ENCODE measurements around the gene INPP5E. TPM values are rescaled to one million over a fixed set of nuclear protein-coding genes. Genes with fewer than 3 reads are reported as not detected.

Gene INPP5E
- total RNA-seq, 1 donor, result 8.3 TPM

GRCh38 chr9:136424750-136425362 lies 14.8 kb downstream of the INPP5E start:
- Histone ChIP-seq H3K36me3 (ENCODE audit: insufficient read depth, low read length) (peaks cover 50% of the 10 kb centered on the region), H3K4me1 (ENCODE audit: insufficient read depth, low read length) (no peaks in the 10 kb centered on the region), H3K79me2 (ENCODE audit: insufficient read depth, low read length) (no peaks in the 10 kb centered on the region), H3K27me3 (ENCODE audit: insufficient read depth, low read length) (no peaks in the 10 kb centered on the region), H3K4me2 (ENCODE audit: insufficient read depth, low read length) (no peak overlapping the region), H3K27ac (ENCODE audit: low read depth, low read length) (no peak overlapping the region), H2AFZ (ENCODE audit: low read length) (no peak overlapping the region), H4K20me1 (ENCODE audit: insufficient read depth, low read length) (no peaks in the 10 kb centered on the region), H3K9me3 (ENCODE audit: low read depth, low read length) (no peaks in the 10 kb centered on the region), H3K4me3 (ENCODE audit: insufficient read depth, low read length) (no peak overlapping the region)
- no peak for DNase-seq (ENCODE audit: insufficient read length, low spot score, missing footprints)
- no peak for TF ChIP-seq CTCF (IDR thresholded peaks at IDR 0.05; ENCODE audit: extremely low read depth, low read depth, low read length)

- Histone ChIP-seq H3K79me2 (ENCODE audit: insufficient read depth, low read length) (no peaks in the 10 kb centered on the region), H3K4me2 (ENCODE audit: insufficient read depth, low read length) (no peak overlapping the region), H3K4me1 (ENCODE audit: insufficient read depth, low read length) (no peaks in the 10 kb centered on the region), H3K27ac (ENCODE audit: low read depth, low read length) (no peak overlapping the region), H3K27me3 (ENCODE audit: insufficient read depth, low read length) (no peaks in the 10 kb centered on the region), H3K9me3 (ENCODE audit: low read depth, low read length) (no peaks in the 10 kb centered on the region), H3K4me3 (ENCODE audit: insufficient read depth, low read length) (no peak overlapping the region), H3K36me3 (ENCODE audit: insufficient read depth, low read length) (peaks cover 56% of the 10 kb centered on the region), H4K20me1 (ENCODE audit: insufficient read depth, low read length) (no peaks in the 10 kb centered on the region), H2AFZ (ENCODE audit: low read length) (no peak overlapping the region)
- TF ChIP-seq CTCF (IDR thresholded peaks at IDR 0.05; ENCODE audit: extremely low read depth, low read depth, low read length), result no peak
- no peak for DNase-seq (ENCODE audit: insufficient read length, low spot score, missing footprints)
Observed at GRCh38 chr9:136423432-136424146, 16.1 kb downstream of the INPP5E start.

- TF ChIP-seq CTCF (IDR thresholded peaks at IDR 0.05; ENCODE audit: extremely low read depth, low read depth, low read length), result no peak
- peaks cover 61% of the 10 kb centered on the region for H3K36me3 ChIP-seq (ENCODE audit: insufficient read depth, low read length)
- no peaks in the 10 kb centered on the region for H3K79me2 ChIP-seq (ENCODE audit: insufficient read depth, low read length)
- no peak overlapping the region for H3K4me2 ChIP-seq (ENCODE audit: insufficient read depth, low read length)
- no peak overlapping the region for H3K27ac ChIP-seq (ENCODE audit: low read depth, low read length)
- H3K9me3 ChIP-seq (ENCODE audit: low read depth, low read length), result no peaks in the 10 kb centered on the region
- DNase-seq (ENCODE audit: insufficient read length, low spot score, missing footprints), result no peak
- no peaks in the 10 kb centered on the region for H3K27me3 ChIP-seq (ENCODE audit: insufficient read depth, low read length)
- peaks cover 3% of the 10 kb centered on the region for H4K20me1 ChIP-seq (ENCODE audit: insufficient read depth, low read length)
- H2AFZ ChIP-seq (ENCODE audit: low read length), result no peak overlapping the region
- no peaks in the 10 kb centered on the region for H3K4me1 ChIP-seq (ENCODE audit: insufficient read depth, low read length)
- no peak overlapping the region for H3K4me3 ChIP-seq (ENCODE audit: insufficient read depth, low read length)
Observed at GRCh38 chr9:136422876-136423275, 16.8 kb downstream of the INPP5E start.

GRCh38 chr9:136421791-136422190 lies 17.9 kb downstream of the INPP5E start:
- Histone ChIP-seq H3K4me3 (ENCODE audit: insufficient read depth, low read length) (no peak overlapping the region), H3K27me3 (ENCODE audit: insufficient read depth, low read length) (no peaks in the 10 kb centered on the region), H3K79me2 (ENCODE audit: insufficient read depth, low read length) (peaks cover 4% of the 10 kb centered on the region), H3K36me3 (ENCODE audit: insufficient read depth, low read length) (peaks cover 72% of the 10 kb centered on the region), H3K9me3 (ENCODE audit: low read depth, low read length) (no peaks in the 10 kb centered on the region), H4K20me1 (ENCODE audit: insufficient read depth, low read length) (peaks cover 7% of the 10 kb centered on the region), H3K4me1 (ENCODE audit: insufficient read depth, low read length) (no peaks in the 10 kb centered on the region), H2AFZ (ENCODE audit: low read length) (no peak overlapping the region), H3K27ac (ENCODE audit: low read depth, low read length) (no peak overlapping the region), H3K4me2 (ENCODE audit: insufficient read depth, low read length) (no peak overlapping the region)
- no peak for TF ChIP-seq CTCF (IDR thresholded peaks at IDR 0.05; ENCODE audit: extremely low read depth, low read depth, low read length)
- DNase-seq (ENCODE audit: insufficient read length, low spot score, missing footprints), result no peak

Measured in osteoblast (primary cell).